ENCODE data around the gene GPR42.
A peak's percentile ranks its signal among the peaks of the same experiment; 100 is the strongest.
"Not testable (repeated sequence)": the region's sequence is repeated elsewhere in the genome, so short reads cannot be mapped to it uniquely, and the experiment has no call there.

Gene GPR42

DNA sequence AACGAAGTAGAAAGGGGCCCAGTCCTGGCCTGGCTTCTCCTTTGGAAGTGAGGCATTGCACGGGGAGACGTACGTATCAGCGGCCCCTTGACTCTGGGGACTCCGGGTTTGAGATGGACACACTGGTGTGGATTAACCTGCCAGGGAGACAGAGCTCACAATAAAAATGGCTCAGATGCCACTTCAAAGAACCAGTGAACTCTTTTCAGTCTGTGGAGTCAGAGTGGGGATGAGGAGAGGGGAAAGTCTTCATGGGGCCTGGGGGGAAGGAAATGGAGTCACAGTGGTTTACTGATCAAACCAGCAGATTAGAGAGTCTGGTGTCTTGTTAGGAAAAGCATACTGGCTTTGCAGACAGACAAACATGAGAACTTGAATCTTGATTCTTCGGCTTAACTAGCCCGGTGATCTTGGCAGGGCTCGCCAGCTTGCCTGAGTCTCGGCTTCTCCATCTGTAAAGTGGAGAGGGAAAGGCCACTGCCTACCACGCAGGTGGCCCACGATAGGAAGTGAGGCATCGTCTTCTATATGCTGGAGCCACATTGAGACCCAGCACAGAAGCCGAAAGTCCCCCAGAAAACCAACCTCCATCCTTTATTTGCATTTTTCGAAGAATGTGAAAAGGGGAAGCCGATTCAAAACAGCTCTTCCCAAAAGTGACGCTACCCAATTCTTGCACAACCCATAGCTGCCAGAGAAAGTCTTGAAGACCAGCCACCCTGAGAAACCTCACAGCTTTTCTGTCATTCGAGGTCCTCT lies 23.5 kb upstream of the GPR42 start, which contains the start of gene FFAR1:
Gene FFAR1 (plus strand): TSS at position 732 of the 759 bp plus-strand sequence. CDS start 3,650 bp downstream, outside the sequence.
- DNase-seq = no peak

DNA sequence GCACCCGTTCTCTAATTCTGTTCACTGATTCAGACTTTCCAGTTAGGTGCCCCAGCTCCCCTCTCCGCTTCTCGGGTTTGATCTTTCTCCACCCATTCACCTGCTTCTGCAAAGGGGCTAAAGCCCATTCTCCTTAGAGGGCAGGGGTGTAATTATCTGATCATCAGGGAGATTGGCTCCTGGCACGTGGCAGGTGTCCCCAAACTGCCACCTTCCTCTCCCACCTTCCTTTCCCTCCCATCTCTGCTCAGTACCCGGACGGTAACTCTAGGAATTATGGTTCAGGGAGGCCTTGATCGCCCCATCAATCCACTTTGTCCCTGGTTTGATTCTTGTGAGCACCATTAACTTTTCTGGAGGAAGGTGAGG lies 23.0 kb upstream of the GPR42 start:
- no peak for DNase-seq

DNA sequence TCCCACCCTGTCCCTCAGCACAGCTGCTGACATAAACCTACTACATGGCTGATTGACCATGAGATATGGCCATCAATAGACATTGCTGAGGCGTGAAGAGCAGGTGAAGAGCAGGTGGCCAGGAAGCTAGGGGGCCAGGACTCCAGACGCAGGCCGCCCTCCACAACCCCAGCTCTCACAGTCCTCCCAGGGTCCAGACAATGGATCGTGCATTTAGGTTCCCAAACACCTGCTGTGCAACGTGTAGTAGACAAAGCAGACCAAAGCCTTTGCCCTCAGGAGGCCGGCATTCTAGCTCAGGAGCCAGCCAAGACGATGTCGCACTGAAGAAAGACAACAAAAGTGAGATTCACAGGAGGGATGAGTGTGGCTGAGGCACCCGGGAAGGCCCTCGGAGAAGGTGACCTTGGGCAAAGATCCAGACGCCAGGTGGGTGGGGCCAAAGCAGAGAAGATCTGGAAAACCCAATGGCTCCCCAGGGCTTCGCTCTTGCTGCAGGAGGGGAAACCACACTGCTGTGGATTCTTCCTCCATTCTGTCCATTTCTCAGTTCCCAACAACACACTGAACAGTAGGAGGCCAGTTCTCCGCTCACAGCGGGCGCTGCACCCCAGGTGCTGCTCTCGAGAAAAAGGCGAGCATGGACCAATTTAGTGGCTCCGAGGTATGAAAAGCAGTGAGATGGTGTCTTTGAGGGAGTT lies 21.8 kb upstream of the GPR42 start:
- DNase-seq = peak; percentile 78

- DNase-seq = no peak
Observed at GRCh38 chr19:35349614-35350521, 21.0 kb upstream of the GPR42 start.

DNA sequence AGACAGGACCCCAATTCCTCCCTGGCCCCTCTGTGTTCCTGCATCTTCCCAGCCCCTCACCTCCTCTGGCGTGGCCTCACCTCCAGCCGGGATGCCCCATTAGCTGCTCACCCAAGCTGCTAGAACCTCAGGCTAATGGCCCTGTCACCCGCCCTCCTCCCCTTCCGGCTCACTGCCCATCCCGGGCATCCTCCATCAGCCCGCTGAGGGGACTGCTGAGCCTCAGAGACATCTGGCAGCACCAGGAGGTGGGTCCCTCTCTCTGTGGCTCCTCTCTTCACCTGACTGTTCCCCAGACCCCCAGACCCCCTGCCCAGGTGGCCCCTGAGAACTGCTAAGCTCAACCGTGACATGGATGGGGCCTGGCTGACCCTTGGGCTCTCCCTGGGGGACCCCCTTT lies 20.3 kb upstream of the GPR42 start:
- DNase-seq = no peak

- no peak for DNase-seq
Observed at GRCh38 chr19:35351411-35352176, 19.3 kb upstream of the GPR42 start.

GRCh38 chr19:35352177-35352447 lies 18.8 kb upstream of the GPR42 start:
- DNase-seq = no peak

DNA sequence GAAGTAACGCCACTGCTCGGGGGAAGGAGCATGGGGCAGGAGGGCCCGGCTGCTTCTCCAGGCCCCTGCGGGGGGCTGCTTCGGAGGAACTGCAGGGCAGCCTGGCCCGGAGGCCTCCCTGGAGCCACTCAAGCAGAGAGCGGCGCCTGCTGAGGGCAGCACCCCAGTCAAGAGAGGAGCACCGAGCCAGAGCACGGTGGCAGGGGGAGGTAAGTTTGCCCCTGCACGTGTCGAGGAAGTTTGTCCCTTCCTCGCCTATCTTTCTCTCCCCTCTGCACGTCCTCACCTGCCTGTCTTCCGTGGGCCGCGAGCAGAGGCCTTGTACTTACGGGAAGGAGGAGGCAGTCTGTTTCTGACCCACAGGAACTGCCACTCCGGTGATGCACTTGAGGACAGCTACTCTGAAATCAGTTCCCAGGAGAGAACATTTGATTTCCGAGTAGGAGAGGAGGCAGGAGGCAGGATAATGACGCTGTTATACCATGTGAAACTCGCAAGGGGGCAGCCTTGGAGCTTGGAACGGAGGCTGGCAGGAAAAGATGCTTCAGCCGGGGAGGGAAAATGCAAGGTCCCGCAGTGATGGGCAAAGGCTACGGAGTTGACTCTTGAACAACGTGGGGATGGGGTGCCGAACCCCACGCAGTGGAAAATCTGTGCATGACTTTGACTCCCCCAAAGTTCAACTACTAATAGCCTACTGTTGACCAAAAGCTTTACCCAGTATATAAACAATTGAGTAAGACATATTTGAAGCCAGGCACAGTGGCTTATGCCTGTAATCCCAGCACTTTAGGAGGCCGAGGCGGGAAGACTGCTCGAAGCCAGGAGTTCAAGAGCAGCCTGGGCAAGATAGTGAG lies 18.2 kb upstream of the GPR42 start:
- DNase-seq = peak; percentile 93

DNA sequence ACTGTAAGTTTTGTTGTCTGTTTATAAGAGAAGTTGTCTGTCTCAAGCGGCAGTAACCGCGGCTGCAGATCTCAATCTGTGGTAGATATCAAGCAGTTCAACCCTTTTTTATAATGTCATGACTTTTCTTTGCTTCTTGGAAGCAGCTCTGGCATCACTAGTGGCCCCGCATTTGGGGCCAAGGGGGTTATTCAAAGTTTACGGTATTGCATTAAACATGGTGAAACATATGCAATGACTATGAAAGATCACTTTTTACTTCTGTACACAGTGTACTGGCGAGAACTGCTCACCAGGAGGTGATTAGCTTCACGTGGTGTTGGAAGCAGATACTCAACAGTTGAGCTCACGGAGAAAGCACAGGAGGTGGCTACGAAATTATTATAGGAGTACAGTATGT lies 17.2 kb upstream of the GPR42 start:
- no peak for DNase-seq

- DNase-seq = no peak
Observed at GRCh38 chr19:35354898-35355297, 16.0 kb upstream of the GPR42 start.

DNA sequence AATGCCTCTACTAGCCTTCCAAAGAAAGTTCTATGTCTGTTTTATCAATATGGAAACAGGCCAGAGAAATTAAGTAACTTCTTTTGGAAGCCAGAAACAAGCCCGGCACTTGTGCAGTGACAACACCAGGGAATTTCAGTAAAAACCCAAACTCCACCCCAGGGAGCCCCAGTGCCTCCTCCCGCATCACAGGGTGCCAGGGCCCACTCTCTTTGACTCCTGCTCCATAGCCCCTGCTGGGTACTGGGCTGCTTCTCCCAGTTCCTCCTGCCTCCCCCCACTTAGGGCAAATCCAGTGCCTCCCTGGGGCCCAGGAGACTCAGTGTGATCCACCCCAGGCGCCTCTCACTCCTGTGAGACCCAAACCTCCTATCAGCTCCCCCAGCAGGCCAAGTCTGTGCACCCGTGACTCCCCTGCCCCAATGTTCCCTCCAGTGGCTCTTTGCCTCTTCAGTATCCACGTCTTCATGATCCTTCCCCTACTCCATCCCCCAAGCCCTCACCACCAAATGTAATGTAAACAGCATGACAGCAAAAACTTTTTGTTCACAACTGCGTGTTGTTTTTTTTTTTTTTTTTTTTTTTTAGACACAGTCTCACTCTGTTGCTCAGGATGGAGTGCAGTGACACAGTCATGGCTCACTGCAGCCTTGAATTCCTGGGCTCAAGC lies 14.9 kb upstream of the GPR42 start:
- DNase-seq = no peak

DNA sequence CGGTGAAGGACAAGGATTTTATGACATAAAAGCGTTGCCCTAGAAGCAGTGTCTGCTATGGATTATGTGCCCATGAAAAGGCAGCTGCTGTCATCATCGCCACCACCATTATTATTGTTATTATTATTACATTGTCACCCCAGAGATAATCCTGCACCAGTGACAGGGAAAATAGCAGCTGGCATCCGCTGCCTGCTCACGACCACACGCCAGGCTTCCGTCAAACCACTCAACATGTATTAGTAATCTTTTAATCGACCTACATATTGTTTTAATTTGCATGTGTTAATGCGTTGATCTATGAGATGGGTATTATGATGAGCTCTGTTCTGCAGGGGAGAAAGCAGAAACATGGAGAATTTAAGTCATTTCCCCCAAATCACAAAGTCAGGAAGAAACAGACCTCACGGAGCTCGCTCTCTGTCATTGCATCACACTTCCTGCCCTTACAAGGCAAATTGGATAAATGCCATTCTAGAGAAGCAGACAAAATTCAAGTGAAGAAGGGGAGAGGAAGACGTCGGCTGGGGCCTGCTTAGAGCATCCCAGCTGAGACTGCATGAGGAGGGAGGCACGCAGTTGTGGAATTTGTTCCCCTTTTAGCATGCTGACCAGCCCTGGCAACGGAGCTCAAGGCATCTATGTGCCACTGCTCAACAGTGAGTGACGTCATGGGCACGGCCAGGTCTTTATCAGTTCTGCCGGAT lies 12.8 kb upstream of the GPR42 start, which contains the start of gene FFAR3:
Gene FFAR3 (plus strand): TSS at position 594 of the 707 bp plus-strand sequence. CDS start 431 bp downstream, outside the sequence.
- no peak for DNase-seq

GRCh38 chr19:35358834-35359233 lies 12.0 kb upstream of the GPR42 start:
- not testable (repeated sequence) for DNase-seq

GRCh38 chr19:35359395-35359794 lies 11.5 kb upstream of the GPR42 start:
- DNase-seq = not testable (repeated sequence)

- DNase-seq = not testable (repeated sequence)
Observed at GRCh38 chr19:35360081-35360480, 10.8 kb upstream of the GPR42 start.

DNA sequence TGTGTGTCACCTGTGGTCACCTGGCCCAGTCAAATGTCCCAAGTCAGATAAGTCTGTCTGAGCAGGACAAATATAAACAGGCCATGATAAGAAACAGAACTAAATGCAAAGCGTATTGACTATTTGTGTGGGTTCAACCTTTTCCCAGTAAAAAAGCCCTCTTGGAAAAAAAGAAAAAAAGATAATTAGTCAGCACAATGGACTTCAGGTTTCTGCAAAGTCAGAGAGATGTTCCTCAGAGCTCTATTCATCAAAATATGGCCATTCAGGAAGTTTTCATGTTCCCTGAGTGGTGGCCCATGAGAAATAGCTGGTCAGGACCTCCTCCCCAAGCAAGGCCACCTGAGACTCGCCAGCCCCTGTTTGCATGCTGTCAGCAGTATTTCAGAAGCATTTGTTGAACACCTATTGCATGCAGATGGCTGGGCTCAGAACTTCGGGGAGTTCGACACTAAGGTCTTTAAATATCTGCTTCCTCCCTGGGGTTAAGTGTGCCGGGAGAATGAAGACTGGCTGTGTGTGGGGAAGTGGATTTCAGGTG lies 9.9 kb upstream of the GPR42 start:
- no peak for DNase-seq

- no peak for DNase-seq
Observed at GRCh38 chr19:35362261-35363000, 8.4 kb upstream of the GPR42 start.

DNA sequence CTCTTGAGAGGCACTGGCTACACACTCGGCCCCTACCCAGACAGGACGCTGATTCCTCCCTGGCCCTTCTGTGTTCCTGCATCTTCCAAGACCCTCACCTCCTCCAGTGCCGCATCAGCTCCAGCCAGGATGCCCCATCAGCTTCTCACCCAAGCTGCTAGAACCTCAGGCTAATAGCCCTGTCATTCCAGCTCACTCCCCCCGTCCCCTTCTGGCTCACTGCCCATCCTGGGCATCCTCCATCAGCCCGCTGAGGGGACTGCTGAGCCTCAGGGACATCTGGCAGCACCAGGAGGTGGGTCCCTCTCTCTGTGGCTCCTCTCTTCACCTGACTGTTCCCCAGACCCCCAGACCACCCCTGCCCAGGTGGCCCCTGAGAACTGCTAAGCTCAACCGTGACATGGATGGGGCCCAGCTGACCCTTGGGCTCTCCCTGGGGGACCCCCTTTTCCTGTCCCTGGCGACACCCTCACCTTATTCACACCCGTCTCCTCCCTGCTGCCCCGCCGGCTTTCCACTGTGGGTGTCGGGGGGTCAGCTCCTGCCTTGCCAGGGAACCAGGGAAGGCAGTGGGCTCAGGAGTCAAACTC lies 7.8 kb upstream of the GPR42 start:
- no peak for DNase-seq
